ENCODE results near the gene TTC36.
A peak's percentile ranks its signal among the peaks of the same experiment; 100 is the strongest.
"Not testable (repeated sequence)": the region's sequence is repeated elsewhere in the genome, so short reads cannot be mapped to it uniquely, and the experiment has no call there.

Gene TTC36

GRCh38 chr11:118532852-118533768 is 5.8 kb downstream of the TTC36 start:
- DNase-seq = no peak

GRCh38 chr11:118533769-118534729 is 6.8 kb downstream of the TTC36 start:
- no peak for DNase-seq

- no peak for DNase-seq
These were observed 8.0 kb downstream of the TTC36 start for GRCh38 chr11:118535261-118535660.

GRCh38 chr11:118536726-118537125 is 9.5 kb downstream of the TTC36 start:
- DNase-seq = no peak

DNA sequence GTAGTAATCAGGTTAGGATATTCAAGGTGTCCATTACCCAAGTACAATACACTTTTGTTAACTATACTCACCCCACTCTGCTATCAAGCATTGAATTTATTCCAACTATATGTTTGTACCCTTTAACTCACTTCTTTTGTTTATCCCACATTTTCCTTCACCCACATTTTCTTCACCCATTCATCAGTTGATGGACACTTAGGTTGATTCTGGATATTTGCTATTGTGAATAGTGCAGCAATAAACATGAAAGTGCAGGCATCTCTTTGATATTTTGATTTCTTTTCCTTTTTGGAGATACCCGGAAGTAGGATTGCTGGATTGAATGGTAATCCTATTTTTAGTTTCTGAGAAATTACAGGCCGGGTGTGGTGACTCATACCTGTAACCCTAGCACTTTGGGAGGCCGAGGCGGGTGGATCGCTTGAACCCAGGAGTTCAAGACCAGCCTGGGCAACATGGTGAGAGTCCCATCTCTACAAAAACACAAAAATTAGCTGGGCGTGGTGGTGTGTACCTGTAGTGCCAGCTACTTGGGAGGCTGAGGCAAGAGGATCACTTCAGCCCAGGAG is 10.2 kb downstream of the TTC36 start:
- no peak for DNase-seq

DNA sequence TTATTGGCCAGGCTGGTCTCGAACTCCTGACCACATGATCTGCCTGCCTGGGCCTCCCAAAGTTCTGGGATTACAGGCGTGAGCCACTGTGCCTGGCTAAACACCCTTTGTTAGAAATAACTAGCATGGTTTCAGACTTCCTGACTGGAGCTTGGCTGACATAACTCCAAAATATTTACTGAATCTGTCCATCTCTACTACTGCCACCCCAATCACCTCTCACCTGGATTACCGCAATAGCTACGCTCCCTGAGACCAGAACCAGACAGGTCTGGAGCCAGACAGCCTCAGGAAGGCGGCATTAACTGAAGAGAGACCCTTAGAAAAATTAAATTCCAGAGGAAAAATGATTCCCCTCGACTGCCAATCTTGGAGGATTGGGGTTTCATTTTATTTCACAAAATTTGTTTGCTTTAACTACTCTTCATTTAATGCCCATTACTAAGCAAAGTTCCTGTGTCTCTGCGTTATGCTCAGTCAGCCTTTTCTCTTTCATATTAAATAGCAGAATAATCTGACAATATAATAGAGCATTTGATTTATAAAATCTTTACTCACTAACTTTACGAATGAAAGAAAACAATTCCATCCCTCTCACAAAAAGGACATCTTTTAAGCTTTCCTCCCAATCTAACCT is 16.9 kb downstream of the TTC36 start:
- no peak for DNase-seq

GRCh38 chr11:118544647-118545010 is 17.4 kb downstream of the TTC36 start:
- no peak for DNase-seq

DNA sequence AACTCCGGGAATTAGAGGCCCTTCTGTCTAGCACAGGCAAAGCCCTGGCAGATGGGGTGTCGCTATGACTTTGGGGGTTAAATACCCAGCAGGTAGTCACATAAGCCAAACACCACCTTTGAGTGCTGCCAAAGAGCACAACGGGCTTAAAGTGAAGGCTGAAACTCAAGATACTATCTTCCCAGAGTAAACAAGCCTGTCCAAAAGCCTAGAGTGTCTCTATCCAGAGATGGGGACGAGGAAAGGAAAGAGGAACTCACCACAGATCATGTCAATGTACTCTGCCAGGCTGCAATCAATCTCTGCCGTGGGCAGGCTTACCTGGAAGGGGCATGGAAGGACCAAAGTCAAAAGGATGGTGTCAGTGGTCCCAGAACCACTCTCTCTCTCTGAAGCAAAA is 18.3 kb downstream of the TTC36 start:
- DNase-seq = no peak

- DNase-seq = no peak
These were observed 19.9 kb downstream of the TTC36 start for GRCh38 chr11:118547132-118547531.

DNA sequence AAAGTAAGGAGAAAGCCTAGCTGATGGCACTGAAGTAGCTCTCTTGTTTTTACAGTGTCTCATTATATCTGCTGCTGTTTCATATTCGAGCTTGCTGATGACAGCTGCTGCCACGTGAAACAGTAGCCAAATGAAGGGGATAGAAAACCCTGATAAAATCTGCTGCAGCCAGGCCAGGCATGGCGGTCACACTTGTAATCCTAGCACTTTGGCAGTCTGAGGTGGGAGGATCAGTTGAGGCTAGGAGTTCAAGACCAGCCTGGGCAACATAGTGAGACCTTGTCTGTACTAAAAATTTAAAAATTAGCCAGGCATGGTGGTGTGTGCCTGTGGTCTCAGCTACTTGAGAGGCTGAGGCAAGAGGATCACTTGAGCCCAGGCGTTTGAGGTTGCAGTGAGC is 25.1 kb downstream of the TTC36 start:
- no peak for DNase-seq

DNA sequence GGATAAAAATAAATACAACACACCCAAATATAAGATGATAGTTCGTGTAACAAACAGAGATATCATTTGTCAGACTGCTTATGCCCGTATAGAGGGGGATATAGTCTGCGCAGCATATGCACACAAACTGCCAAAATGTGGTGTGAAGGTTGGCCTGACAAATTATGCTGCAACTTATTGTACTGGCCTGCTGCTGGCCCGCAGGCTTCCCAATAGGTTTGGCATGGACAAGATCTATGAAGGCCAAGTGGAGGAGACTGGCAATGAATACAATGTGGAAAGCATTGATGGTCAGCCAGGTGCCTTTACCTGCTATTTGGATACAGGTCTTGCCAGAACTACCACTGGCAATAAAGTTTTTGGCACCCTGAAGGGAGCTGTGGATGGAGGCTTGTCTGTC is 33.5 kb downstream of the TTC36 start:
- no peak for DNase-seq

- DNase-seq = no peak
These were observed 37.8 kb downstream of the TTC36 start for GRCh38 chr11:118565051-118565450.

- no peak for DNase-seq
These were observed 42.4 kb downstream of the TTC36 start for GRCh38 chr11:118569670-118570069.

DNA sequence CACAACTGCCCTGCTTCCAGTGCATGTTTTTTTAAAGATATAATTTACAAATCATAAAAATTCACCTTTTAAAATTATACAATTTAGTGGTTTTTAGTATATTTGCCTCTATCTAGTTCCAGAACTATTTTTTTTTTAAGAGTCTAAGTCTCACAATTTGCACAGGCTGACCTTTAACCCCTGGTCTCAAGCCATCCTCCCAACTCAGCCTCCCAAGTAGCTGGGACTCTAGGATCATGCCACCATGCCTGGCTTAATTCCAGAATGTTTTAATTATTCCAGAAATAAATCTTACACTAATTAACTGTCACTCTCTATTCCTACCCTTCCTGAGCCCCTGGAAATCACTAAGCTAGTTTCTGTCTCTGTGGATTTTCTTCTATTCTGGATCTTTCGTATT is 43.5 kb downstream of the TTC36 start:
- DNase-seq = no peak

GRCh38 chr11:118571701-118572060 is 44.4 kb downstream of the TTC36 start:
- DNase-seq = peak; percentile 17

- DNase-seq = peak; percentile 86
These were observed 45.0 kb downstream of the TTC36 start, which contains the start of gene ARCN1 for GRCh38 chr11:118572061-118572980. TSS of gene ARCN1 (plus strand) at chr11:118572409. CDS start at chr11:118572548, 139 bp downstream.

DNA sequence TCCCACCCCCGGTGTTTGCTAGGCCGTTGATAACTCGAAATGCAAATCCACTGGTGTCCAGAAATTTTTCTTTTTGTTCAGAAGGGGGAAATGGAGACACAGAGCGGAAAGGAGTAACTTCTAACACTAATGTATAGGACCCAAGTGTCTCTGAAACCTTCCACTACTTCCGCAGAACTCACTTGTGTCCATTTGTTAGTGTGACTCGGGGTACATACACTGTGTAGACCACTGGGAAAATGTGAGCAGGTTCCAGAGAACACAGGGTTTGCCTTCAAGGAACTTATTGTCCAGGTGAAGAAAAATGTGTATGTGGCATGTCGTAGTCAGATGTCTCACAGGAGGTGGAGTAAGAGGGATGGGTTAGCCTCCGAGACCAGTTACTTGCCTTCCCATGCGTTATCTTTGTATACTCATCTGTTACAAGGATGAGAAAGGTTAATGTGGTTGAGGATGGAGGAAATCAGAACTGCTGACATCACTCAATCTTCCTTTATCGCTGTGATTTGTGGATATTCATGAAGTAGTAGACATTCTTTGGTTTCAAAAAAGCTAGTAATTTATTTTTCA is 45.8 kb downstream of the TTC36 start:
- peak; percentile 41 for DNase-seq

DNA sequence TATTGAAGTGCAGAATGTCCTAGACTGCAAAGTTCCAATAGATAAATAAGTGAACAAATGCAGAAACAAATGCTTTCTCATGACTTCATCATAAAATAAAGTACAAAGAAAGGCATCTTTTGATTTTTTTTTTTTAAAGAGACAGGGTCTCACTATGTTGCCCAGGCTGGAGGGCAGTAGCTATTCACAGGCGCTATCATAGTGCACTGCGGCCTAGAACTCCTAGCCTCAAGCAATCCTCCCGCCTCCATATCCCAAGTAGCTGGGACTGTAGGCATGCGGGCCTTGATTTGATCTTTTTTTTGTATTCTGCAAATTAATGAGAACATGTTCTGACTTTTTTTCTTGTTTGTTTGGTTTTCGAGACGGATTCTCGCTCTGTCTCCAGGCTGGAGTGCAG is 47.4 kb downstream of the TTC36 start:
- no peak for DNase-seq

DNA sequence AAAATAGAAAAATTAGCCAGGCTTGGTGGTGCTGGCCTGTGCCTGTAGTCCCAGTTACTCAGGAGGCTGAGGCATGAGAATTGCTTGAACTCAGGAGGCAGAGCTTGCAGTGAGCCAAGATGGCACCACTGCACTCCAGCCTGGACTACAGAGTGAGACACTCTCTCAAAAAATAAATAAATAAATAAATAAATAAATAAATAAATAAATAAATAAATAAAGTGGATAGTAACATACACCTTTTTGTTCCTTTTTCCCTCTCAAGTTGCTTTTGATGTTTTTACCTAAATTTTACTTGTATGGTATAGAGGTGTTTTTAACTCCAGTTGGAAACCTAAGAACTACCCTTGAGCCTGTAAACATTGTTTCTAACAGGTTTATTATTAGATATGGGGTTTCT is 50.7 kb downstream of the TTC36 start:
- not testable (repeated sequence) for DNase-seq

All from RPMI8226 (cell line).